HepG2 (cell line): Measurements from ENCODE around the gene PLXNC1. TPM values are rescaled to one million over a fixed set of nuclear protein-coding genes. Genes with fewer than 3 reads are reported as not detected.

ENCODE experiments used
- ATAC-seq: fragments of 200-7000 bp; cut with Tn5 transposase; 3 replicates; pipeline ENCODE4 v1.9.1; 2020; ENCODE audit warnings: mild to moderate bottlenecking, moderate library complexity
- BruUV-seq: library from RNA; stranded (reverse); fragments of 400-500 nt; replicated peaks from 2 replicates; lab custom pipeline; 2021; lab: Mats Ljungman, UMichigan
- CTCF ChIA-PET: fragments of 300-600 bp; formaldehyde crosslinking; extraction: SDS; loops from one replicate; lab custom pipeline; 2021; ENCODE audit warnings: low total read pairs, inconsistent platforms, low intra/inter-chr PET ratio; lab: Yijun Ruan, JAX
- POLR2A ChIA-PET: fragments of 350-600 bp; sonication (Branson Sonifier 250); formaldehyde crosslinking; loops from one replicate; lab custom pipeline; 2020; ENCODE audit warnings: antibody characterized with exemption, inconsistent platforms; lab: Yijun Ruan, JAX
- DNase-seq: peaks from one replicate; pipeline ENCODE4 v3.0.0-alpha.2; 2015; ENCODE audit warnings: low spot score
- FAIRE-seq: peaks from 3 replicates; lab custom pipeline; 2011; peaks lifted over from hg19 to GRCh38; lab: Jason Lieb, UNC
- H2AFZ ChIP-seq: one replicate; pipeline ENCODE4 v1.6.1; 2011; ENCODE audit warnings: low read length, inconsistent platforms
- H3K27ac ChIP-seq: fragments of 300-600 bp; 3 replicates; pipeline ENCODE4 v1.8.0; 2011; ENCODE audit warnings: mixed run types, mild to moderate bottlenecking, mixed read lengths, low read length, inconsistent platforms; ENCODE audit not compliant: insufficient read depth; ENCODE audit errors: extremely low read length
- H3K27me3 ChIP-seq, 2 experiments: fragments of 200-600 bp in 1 of 2; 2 replicates in 1 of 2; 3 replicates in 1 of 2; pipeline versions ENCODE4 v1.6.0 to v1.8.0; 2011; ENCODE audit warnings: low read length in 2 of 2, mild to moderate bottlenecking in 2 of 2, moderate library complexity in 2 of 2, inconsistent platforms in 1 of 2; ENCODE audit not compliant: insufficient read depth in 2 of 2, control insufficient read depth in 1 of 2
- H3K36me3 ChIP-seq, 2 experiments: fragments of 200-600 bp in 1 of 2; replicated peaks in 1 of 2; 2 replicates in 1 of 2; 3 replicates in 1 of 2; pipeline versions ENCODE4 v1.5.1 to v1.8.0; 2011; ENCODE audit warnings: low read length in 2 of 2, inconsistent platforms in 1 of 2; ENCODE audit not compliant: insufficient read depth in 2 of 2, control insufficient read depth in 1 of 2
- H3K4me1 ChIP-seq: 2 replicates; pipeline ENCODE4 v1.5.1; 2012; ENCODE audit warnings: low read length, inconsistent platforms; ENCODE audit not compliant: insufficient read depth
- H3K4me2 ChIP-seq: 2 replicates; pipeline ENCODE4 v1.6.0; 2011; ENCODE audit warnings: low read depth, low read length, inconsistent platforms
- H3K4me3 ChIP-seq, 3 experiments: fragments of 200-600 bp in 1 of 3; sonication (generic), shearing (Covaris generic) in 1 of 3; replicated peaks in 1 of 3; 2 replicates each; pipeline ENCODE4 v1.5.1; 2011 to 2016; ENCODE audit warnings: low read length in 3 of 3, inconsistent platforms in 2 of 3, low read depth in 2 of 3, mild to moderate bottlenecking in 2 of 3, control low read depth in 1 of 3, mixed read lengths in 1 of 3; ENCODE audit not compliant: insufficient read depth in 1 of 3
- H3K79me2 ChIP-seq: one replicate; pipeline ENCODE4 v1.6.1; 2011; ENCODE audit warnings: low read length, inconsistent platforms; ENCODE audit not compliant: insufficient read depth
- H3K9ac ChIP-seq: 2 replicates; pipeline ENCODE4 v1.6.0; 2011; ENCODE audit warnings: mild to moderate bottlenecking, low read depth, low read length, inconsistent platforms; ENCODE audit not compliant: insufficient read depth
- H3K9me3 ChIP-seq: 2 replicates; pipeline ENCODE4 v1.5.1; 2012; ENCODE audit warnings: mild to moderate bottlenecking, low read length
- H4K20me1 ChIP-seq: 2 replicates; pipeline ENCODE4 v1.6.0; 2011; ENCODE audit warnings: inconsistent platforms, mild to moderate bottlenecking, low read length, moderate library complexity; ENCODE audit not compliant: insufficient read depth
- CAMTA2 ChIP-seq: sonication (generic); formaldehyde crosslinking; IDR thresholded peaks from 2 replicates; pipeline ENCODE4 v1.4.0; 2020; ENCODE audit warnings: mild to moderate bottlenecking, missing genetic modification reagents, borderline replicate concordance
- EP300 ChIP-seq, 3 experiments: sonication (generic) in 1 of 3; formaldehyde crosslinking in 1 of 3; IDR thresholded peaks; 2 replicates each; pipeline versions ENCODE4 v1.5.1 to v1.6.1; 2011 to 2020; ENCODE audit warnings: low read depth in 2 of 3, low read length in 2 of 3, borderline replicate concordance in 1 of 3, improper control_type of control experiment in 1 of 3, mild to moderate bottlenecking in 1 of 3, missing genetic modification reagents in 1 of 3, moderate library complexity in 1 of 3
- HMGXB4 ChIP-seq, 2 experiments: sonication (generic) in 1 of 2; formaldehyde crosslinking in 1 of 2; IDR thresholded peaks; 2 replicates each; pipeline versions ENCODE4 v1.4.0 to v1.6.1; 2018 to 2020; ENCODE audit warnings: missing genetic modification reagents in 2 of 2, borderline replicate concordance in 1 of 2, low read depth in 1 of 2, mild to moderate bottlenecking in 1 of 2, missing biosample characterization in 1 of 2
- JUNB ChIP-seq: sonication (generic); formaldehyde crosslinking; IDR thresholded peaks from 2 replicates; pipeline ENCODE4 v1.8.0; 2022; ENCODE audit warnings: missing genetic modification reagents, mild to moderate bottlenecking, borderline replicate concordance
- MIXL1 ChIP-seq: IDR thresholded peaks from 2 replicates; pipeline ENCODE4 v1.6.1; 2016
- NR2F1 ChIP-seq, 2 experiments: fragments of 450-650 bp in 1 of 2; formaldehyde crosslinking in 1 of 2; IDR thresholded peaks; 2 replicates each; pipeline versions ENCODE4 v1.5.0 to v1.6.1; 2016 to 2020; ENCODE audit warnings: mild to moderate bottlenecking in 1 of 2, missing compliant biosample characterization in 1 of 2, missing genetic modification reagents in 1 of 2, moderate library complexity in 1 of 2
- POLR2A ChIP-seq, 2 experiments: IDR thresholded peaks; 2 replicates each; pipeline ENCODE4 v1.6.1; 2011; ENCODE audit warnings: low read depth in 2 of 2, low read length in 2 of 2, mild to moderate bottlenecking in 1 of 2, moderate library complexity in 1 of 2; ENCODE audit not compliant: insufficient read depth in 1 of 2
- ZNF121 ChIP-seq: sonication (generic); formaldehyde crosslinking; IDR thresholded peaks from 2 replicates; pipeline ENCODE4 v1.5.0; 2020; ENCODE audit warnings: mild to moderate bottlenecking, missing genetic modification reagents
- ZNF234 ChIP-seq: sonication (generic); formaldehyde crosslinking; conservative IDR thresholded peaks from 2 replicates; pipeline ENCODE4 v1.5.1; 2020; ENCODE audit warnings: mild to moderate bottlenecking, missing genetic modification reagents
- ZNF350 ChIP-seq: sonication (generic); formaldehyde crosslinking; IDR thresholded peaks from 2 replicates; pipeline ENCODE4 v1.4.0; 2020; ENCODE audit warnings: mild to moderate bottlenecking, low read depth, missing genetic modification reagents, borderline replicate concordance
- ZNF672 ChIP-seq: sonication (generic); formaldehyde crosslinking; IDR thresholded peaks from 2 replicates; pipeline ENCODE4 v1.8.1; 2022; ENCODE audit warnings: missing genetic modification reagents
- ZNF790 ChIP-seq: sonication (generic); formaldehyde crosslinking; IDR thresholded peaks from 2 replicates; pipeline ENCODE4 v1.8.0; 2022; ENCODE audit warnings: missing genetic modification reagents, mild to moderate bottlenecking, borderline replicate concordance
- WGBS: methylation state at CpG from one replicate; pipeline ENCODE4 v1.1.6; 2017; ENCODE audit warnings: low lambda C conversion rate; 5-methylcytosine and 5-hydroxymethylcytosine counted together
- in situ Hi-C: cut with HindIII; loops from 2 replicates; pipeline ENCODE4 v1.10.0; 2017; ENCODE audit warnings: low pct_unique_long_range_greater_than_20kb; ENCODE audit not compliant: extremely low pct_ligation_motif_present
- intact Hi-C: fragments of 100-400 bp; cut with micrococcal nuclease; formaldehyde crosslinking; loops from one replicate; pipeline ENCODE4 v1.10.0; 2022; ENCODE audit not compliant: unreplicated experiment
- polyA plus RNA-seq, 8 experiments: library from polyadenylated mRNA; depleted of rRNA in 3 of 8; stranded (reverse) in 7 of 8; unstranded in 1 of 8; fragments of >200 nt; fragmentation: Illumina TruSeq in 4 of 8; extraction: Trizol in 4 of 8; gene quantifications; 2 replicates each; pipeline versions ENCODE4 v1.2.1 to v1.2.3, GENCODE V29; 2011 to 2016; ENCODE audit warnings: low read depth in 4 of 8, missing spikeins in 1 of 8, mixed read lengths in 1 of 8; ENCODE audit not compliant: insufficient read depth in 1 of 8
- total RNA-seq, 5 experiments: library from RNA; depleted of rRNA; stranded (reverse); fragments of >200 nt; fragmentation: Illumina TruSeq; extraction: Trizol; gene quantifications; 2 replicates each; pipeline ENCODE4 v1.2.3, GENCODE V29; 2016; ENCODE audit warnings: low read depth in 1 of 5
- TF ChIP-seq, protein P1 (sequence below): sonication (generic); formaldehyde crosslinking; IDR thresholded peaks from 2 replicates; pipeline ENCODE4 v1.5.1; 2020; ENCODE audit warnings: missing genetic modification reagents, mild to moderate bottlenecking, borderline replicate concordance

The PLXNC1 gene
- total and polyA plus RNA-seq, 2 of the 13 experiments (the other 11 are each of a cell fraction or from before 2014, with no cell fraction given) = 6.6 to 11.2 TPM

- Histone ChIP-seq H3K27me3 (no peaks in the 10 kb centered on the region), H3K79me2 (no peaks in the 10 kb centered on the region), H4K20me1 (no peaks in the 10 kb centered on the region), H3K9me3 (no peaks in the 10 kb centered on the region), H3K4me1 (no peaks in the 10 kb centered on the region), H3K9ac (no peak overlapping the region), H3K4me2 (no peak overlapping the region), H3K27ac (no peak overlapping the region), H2AFZ (no peak overlapping the region), H3K36me3 (peaks cover 7 to 23% of the 10 kb centered on the region in 2 experiments), H3K4me3 (no peak overlapping the region)
- ChIA-PET POLR2A (no interaction called here), CTCF (no interaction called here)
- BruUV-seq = no TSS peak
- intact Hi-C loops = no loop called here
- ATAC-seq = no peak
- FAIRE-seq = no peak
- 97% methylated on average over 8 of the region's 8 CpGs for WGBS
- no peak for DNase-seq
- TF ChIP-seq EP300 (IDR thresholded peaks at IDR 0.05; ENCODE audit: low read depth in 2 of 2, low read length in 2 of 2) (no peak), EP300 (CRISPR knock-in tag; IDR thresholded peaks at IDR 0.05; ENCODE audit: borderline replicate concordance) (no peak), JUNB (no peak), MIXL1 (CRISPR knock-in tag) (no peak), POLR2A (IDR thresholded peaks at IDR 0.05; ENCODE audit: insufficient read depth in 1 of 2, low read depth in 2 of 2, low read length in 2 of 2) (no peak)
- in situ Hi-C loops = no loop called here
These were observed 137.7 kb downstream of the PLXNC1 start for GRCh38 chr12:94285943-94286582.

GRCh38 chr12:94286583-94287244 is 138.3 kb downstream of the PLXNC1 start:
- H2AFZ ChIP-seq = no peak overlapping the region
- FAIRE-seq = no peak
- no peaks in the 10 kb centered on the region for H4K20me1 ChIP-seq
- BruUV-seq = no TSS peak
- H3K79me2 ChIP-seq = no peaks in the 10 kb centered on the region
- POLR2A ChIA-PET = no interaction called here
- no peak overlapping the region for H3K27ac ChIP-seq
- intact Hi-C loops = no loop called here
- no peak for DNase-seq
- H3K9me3 ChIP-seq = no peaks in the 10 kb centered on the region
- H3K4me3 ChIP-seq = no peak overlapping the region
- CTCF ChIA-PET = no interaction called here
- H3K36me3 ChIP-seq = peaks cover 7 to 23% of the 10 kb centered on the region in 2 experiments
- H3K9ac ChIP-seq = no peak overlapping the region
- in situ Hi-C loops = no loop called here
- H3K27me3 ChIP-seq = no peaks in the 10 kb centered on the region
- no peak for ATAC-seq
- H3K4me2 ChIP-seq = no peak overlapping the region
- WGBS = 90% methylated on average over 3 of the region's 4 CpGs
- no peaks in the 10 kb centered on the region for H3K4me1 ChIP-seq
- TF ChIP-seq ZNF790 (CRISPR knock-in tag) (no peak), ZNF350 (CRISPR knock-in tag) (no peak), HMGXB4 (CRISPR knock-in tag; IDR thresholded peaks at IDR 0.05; ENCODE audit: borderline replicate concordance in 1 of 2, low read depth in 1 of 2) (no peak), ZNF672 (CRISPR knock-in tag) (no peak), ZNF121 (no peak), ZNF234 (CRISPR knock-in tag) (no peak), CAMTA2 (CRISPR knock-in tag) (no peak), NR2F1 (CRISPR knock-in tag; IDR thresholded peaks at IDR 0.05) (no peak)
- TF ChIP-seq, protein P1, sequence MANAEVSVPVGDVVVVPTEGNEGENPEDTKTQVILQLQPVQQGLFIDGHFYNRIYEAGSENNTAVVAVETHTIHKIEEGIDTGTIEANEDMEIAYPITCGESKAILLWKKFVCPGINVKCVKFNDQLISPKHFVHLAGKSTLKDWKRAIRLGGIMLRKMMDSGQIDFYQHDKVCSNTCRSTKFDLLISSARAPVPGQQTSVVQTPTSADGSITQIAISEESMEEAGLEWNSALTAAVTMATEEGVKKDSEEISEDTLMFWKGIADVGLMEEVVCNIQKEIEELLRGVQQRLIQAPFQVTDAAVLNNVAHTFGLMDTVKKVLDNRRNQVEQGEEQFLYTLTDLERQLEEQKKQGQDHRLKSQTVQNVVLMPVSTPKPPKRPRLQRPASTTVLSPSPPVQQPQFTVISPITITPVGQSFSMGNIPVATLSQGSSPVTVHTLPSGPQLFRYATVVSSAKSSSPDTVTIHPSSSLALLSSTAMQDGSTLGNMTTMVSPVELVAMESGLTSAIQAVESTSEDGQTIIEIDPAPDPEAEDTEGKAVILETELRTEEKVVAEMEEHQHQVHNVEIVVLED (CRISPR knock-in tag) = no peak
